ENCODE measurements around the gene KPNA6. TPM values are rescaled to one million over a fixed set of nuclear protein-coding genes. Genes with fewer than 3 reads are reported as not detected.

Gene KPNA6
- total RNA-seq, 1 experiment from 2014 or later = 79.9 TPM

- Histone ChIP-seq H3K4me2 (ENCODE audit: low read length) (no peak overlapping the region), H3K4me3 (replicated peaks in 1 of 2; ENCODE audit: low read depth in 1 of 2, low read length in 2 of 2) (no peak overlapping the region), H3K9ac (ENCODE audit: low read length) (no peak overlapping the region), H3K27ac (ENCODE audit: low read depth, low read length) (no peak overlapping the region; the same call in 1 of the 2 replicates), H3K4me1 (ENCODE audit: control insufficient read depth in 1 of 2, insufficient read depth in 2 of 2, low read length in 2 of 2) (peaks cover 15 to 16% of the 10 kb centered on the region in 2 experiments; a peak in 3 of 4 replicates), H3K9me2 (ENCODE audit: insufficient read depth) (no peaks in the 10 kb centered on the region), H2AFZ (ENCODE audit: low read depth, low read length, poor library complexity, severe bottlenecking) (no peak overlapping the region), H3K27me3 (ENCODE audit: insufficient read depth, low read length) (no peaks in the 10 kb centered on the region), H4K20me1 (ENCODE audit: insufficient read depth) (no peaks in the 10 kb centered on the region), H3K9me3 (ENCODE audit: control insufficient read depth in 1 of 2, insufficient read depth in 1 of 2, low read depth in 1 of 2, low read length in 2 of 2) (no peaks in the 10 kb centered on the region), H3K36me3 (ENCODE audit: control insufficient read depth in 1 of 2, insufficient read depth in 2 of 2, low read length in 2 of 2) (peaks cover 36 to 46% of the 10 kb centered on the region in 2 experiments), H3K79me2 (ENCODE audit: insufficient read depth, low read length) (peaks cover 9% of the 10 kb centered on the region; the same call in 1 of the 2 replicates)
- BruUV-seq (replicated peaks) = no TSS peak
- no peak for TF ChIP-seq JUND (IDR thresholded peaks at IDR 0.05)
- no peak for TF ChIP-seq EZH2phosphoT487 (IDR thresholded peaks at IDR 0.05; ENCODE audit: borderline replicate concordance)
- no peak for TF ChIP-seq POLR2AphosphoS5 (IDR thresholded peaks at IDR 0.05; ENCODE audit: low read depth, low read length)
- TF ChIP-seq ZBTB33 (IDR thresholded peaks at IDR 0.05; ENCODE audit: extremely low read depth, insufficient replicate concordance, low read length) = no peak
- no peak for TF ChIP-seq MAX (IDR thresholded peaks at IDR 0.05)
- no peak for TF ChIP-seq SP1 (IDR thresholded peaks at IDR 0.05; ENCODE audit: low read depth)
- TF ChIP-seq YY1 (IDR thresholded peaks at IDR 0.05; ENCODE audit: extremely low read depth, insufficient replicate concordance, low read depth, low read length) = no peak
- TF ChIP-seq TCF7L2 (IDR thresholded peaks at IDR 0.05; ENCODE audit: borderline replicate concordance, extremely low read depth, insufficient read depth, insufficient read length) = no peak
- TF ChIP-seq REST (IDR thresholded peaks at IDR 0.05; ENCODE audit: low read depth) = no peak
- TF ChIP-seq CTCF (IDR thresholded peaks at IDR 0.05 in 2 of 3, conservative IDR thresholded peaks at IDR 0.05 in 1 of 3; ENCODE audit: borderline replicate concordance in 1 of 3, insufficient read depth in 1 of 3, low read depth in 2 of 3, low read length in 2 of 3) = no peak
- no peak for TF ChIP-seq SRF (IDR thresholded peaks at IDR 0.05; ENCODE audit: low read depth)
- TF ChIP-seq FOSL1 (IDR thresholded peaks at IDR 0.05; ENCODE audit: low read depth) = no peak
- TF ChIP-seq EZH2 (IDR thresholded peaks at IDR 0.05) = no peak
- TF ChIP-seq POLR2A (IDR thresholded peaks at IDR 0.05; ENCODE audit: borderline replicate concordance, extremely low read depth, insufficient read depth, insufficient read length) = no peak
- TF ChIP-seq SIN3A (IDR thresholded peaks at IDR 0.05; ENCODE audit: low read depth) = no peak
- no peak for TF ChIP-seq RAD21 (IDR thresholded peaks at IDR 0.05; ENCODE audit: low read depth)
- no peak for TF ChIP-seq CEBPB (IDR thresholded peaks at IDR 0.05; ENCODE audit: low read depth)
- no peak for TF ChIP-seq ELF1 (IDR thresholded peaks at IDR 0.05; ENCODE audit: borderline replicate concordance, low read depth)
- no peak for TF ChIP-seq CBX3 (IDR thresholded peaks at IDR 0.05; ENCODE audit: low read depth)
- TF ChIP-seq EGR1 (IDR thresholded peaks at IDR 0.05; ENCODE audit: low read depth) = no peak
- ATAC-seq = no peak
- CTCF ChIA-PET = interaction anchor here (0.8 to 1.6 kb wide), 3 partner anchors 57 to 271 kb away, joined by 3 to 4 read pairs (median 3); no protein-coding TSS in a partner anchor
- DNase-seq (ENCODE audit: low read depth, low spot score) = no peak
- intact Hi-C loops (cut with micrococcal nuclease) = loop anchor here (10.0 kb wide), 1 partner anchor 246 kb away; the partner anchor contains the start of gene SPOCD1
- POLR2A ChIA-PET = interaction anchor here (1.4 to 2.5 kb wide), 2 partner anchors 12 to 48 kb away, joined by 5 to 8 read pairs; partner anchors contain the start of genes KHDRBS1 and TMEM39B
- RAD21 ChIA-PET (ENCODE audit: low non-redundant PET in 1 of 2, low total read pairs in 2 of 2, uncharacterized antibody in 2 of 2, unreplicated experiment in 2 of 2) = no interaction called here
These were observed 46.9 kb upstream of the KPNA6 start for GRCh38 chr1:32060914-32061313.
